ENCODE data around the gene IRAG1. TPM values are rescaled to one million over a fixed set of nuclear protein-coding genes. Genes with fewer than 3 reads are reported as not detected.

Gene IRAG1
- total RNA-seq, 1 experiment from 2014 or later, result not detected

- Mint-ChIP-seq H3K36me3 (ENCODE audit: insufficient read depth, unreplicated experiment) (no peaks in the 10 kb centered on the region), H3K27ac (ENCODE audit: unreplicated experiment) (no peak overlapping the region), H3K4me1 (ENCODE audit: low read depth, unreplicated experiment) (peaks cover 6% of the 10 kb centered on the region), H3K4me3 (ENCODE audit: low read depth, unreplicated experiment) (no peak overlapping the region), H3K27me3 (ENCODE audit: unreplicated experiment) (no peaks in the 10 kb centered on the region), H3K9me3 (ENCODE audit: low read depth, unreplicated experiment) (no peaks in the 10 kb centered on the region)
- no TSS peak for BruUV-seq (replicated peaks)
- no peak for DNase-seq
- CTCF ChIA-PET, result no interaction called here
- no peak for TF ChIP-seq CTCF (IDR thresholded peaks at IDR 0.05; ENCODE audit: unreplicated experiment)
- intact Hi-C loops (cut with micrococcal nuclease; ENCODE audit: unreplicated experiment), result no loop called here
Measured at GRCh38 chr11:10648871-10649270, 44.7 kb downstream of the IRAG1 start.

- no peak overlapping the region for H3K4me3 Mint-ChIP-seq (ENCODE audit: low read depth, unreplicated experiment)
- TF ChIP-seq CTCF (IDR thresholded peaks at IDR 0.05; ENCODE audit: unreplicated experiment), result no peak
- DNase-seq, result no peak
- H3K27ac Mint-ChIP-seq (ENCODE audit: unreplicated experiment), result no peak overlapping the region
- BruUV-seq (replicated peaks), result no TSS peak
- intact Hi-C loops (cut with micrococcal nuclease; ENCODE audit: unreplicated experiment), result no loop called here
- no peaks in the 10 kb centered on the region for H3K36me3 Mint-ChIP-seq (ENCODE audit: insufficient read depth, unreplicated experiment)
- CTCF ChIA-PET, result no interaction called here
- peaks cover 6% of the 10 kb centered on the region for H3K4me1 Mint-ChIP-seq (ENCODE audit: low read depth, unreplicated experiment)
- no peaks in the 10 kb centered on the region for H3K27me3 Mint-ChIP-seq (ENCODE audit: unreplicated experiment)
- no peaks in the 10 kb centered on the region for H3K9me3 Mint-ChIP-seq (ENCODE audit: low read depth, unreplicated experiment)
Measured at GRCh38 chr11:10646681-10647355, 46.7 kb downstream of the IRAG1 start.

- Mint-ChIP-seq H3K36me3 (ENCODE audit: insufficient read depth, unreplicated experiment) (no peaks in the 10 kb centered on the region), H3K9me3 (ENCODE audit: low read depth, unreplicated experiment) (no peaks in the 10 kb centered on the region), H3K4me1 (ENCODE audit: low read depth, unreplicated experiment) (peaks cover 6% of the 10 kb centered on the region), H3K4me3 (ENCODE audit: low read depth, unreplicated experiment) (no peak overlapping the region), H3K27ac (ENCODE audit: unreplicated experiment) (no peak overlapping the region), H3K27me3 (ENCODE audit: unreplicated experiment) (no peaks in the 10 kb centered on the region)
- intact Hi-C loops (cut with micrococcal nuclease; ENCODE audit: unreplicated experiment), result no loop called here
- BruUV-seq (replicated peaks), result no TSS peak
- TF ChIP-seq CTCF (IDR thresholded peaks at IDR 0.05; ENCODE audit: unreplicated experiment), result no peak
- CTCF ChIA-PET, result no interaction called here
- no peak for DNase-seq
Measured at GRCh38 chr11:10646005-10646404, 47.5 kb downstream of the IRAG1 start.

- no peak for TF ChIP-seq CTCF (IDR thresholded peaks at IDR 0.05; ENCODE audit: unreplicated experiment)
- no peak overlapping the region for H3K27ac Mint-ChIP-seq (ENCODE audit: unreplicated experiment)
- no TSS peak for BruUV-seq (replicated peaks)
- intact Hi-C loops (cut with micrococcal nuclease; ENCODE audit: unreplicated experiment), result no loop called here
- no peaks in the 10 kb centered on the region for H3K9me3 Mint-ChIP-seq (ENCODE audit: low read depth, unreplicated experiment)
- no peaks in the 10 kb centered on the region for H3K27me3 Mint-ChIP-seq (ENCODE audit: unreplicated experiment)
- no peak overlapping the region for H3K4me3 Mint-ChIP-seq (ENCODE audit: low read depth, unreplicated experiment)
- CTCF ChIA-PET, result interaction anchor here (0.9 kb wide), 1 partner anchor 105 kb away, joined by 3 read pairs; the partner anchor contains the start of gene RNF141
- H3K4me1 Mint-ChIP-seq (ENCODE audit: low read depth, unreplicated experiment), result peaks cover 6% of the 10 kb centered on the region
- no peak for DNase-seq
- no peaks in the 10 kb centered on the region for H3K36me3 Mint-ChIP-seq (ENCODE audit: insufficient read depth, unreplicated experiment)
Measured at GRCh38 chr11:10645212-10645795, 48.3 kb downstream of the IRAG1 start.

Other genes with a start within 250 kb of the IRAG1 start
- 2.1 and 3.1 TPM in 2 replicates for gene AMPD3, start 238.5 kb downstream of the IRAG1 start, total RNA-seq (2022)
- gene RNF141, start 152.6 kb downstream of the IRAG1 start, total RNA-seq (2022), result 33.9 and 40.3 TPM in 2 replicates
- not detected in 2 replicates for gene LYVE1, start 125.1 kb downstream of the IRAG1 start, total RNA-seq (2022)
- gene CTR9, start 57.5 kb upstream of the IRAG1 start, total RNA-seq (2022), result 31.4 and 34.0 TPM in 2 replicates
- gene EIF4G2, start 115.2 kb upstream of the IRAG1 start, total RNA-seq (2022), result 690 and 772 TPM in 2 replicates
- gene ZBED5, start 164.3 kb upstream of the IRAG1 start, total RNA-seq (2022), result 49.8 and 51.4 TPM in 2 replicates